Measurements from ENCODE around the gene DSCAML1.

The DSCAML1 gene

DNA sequence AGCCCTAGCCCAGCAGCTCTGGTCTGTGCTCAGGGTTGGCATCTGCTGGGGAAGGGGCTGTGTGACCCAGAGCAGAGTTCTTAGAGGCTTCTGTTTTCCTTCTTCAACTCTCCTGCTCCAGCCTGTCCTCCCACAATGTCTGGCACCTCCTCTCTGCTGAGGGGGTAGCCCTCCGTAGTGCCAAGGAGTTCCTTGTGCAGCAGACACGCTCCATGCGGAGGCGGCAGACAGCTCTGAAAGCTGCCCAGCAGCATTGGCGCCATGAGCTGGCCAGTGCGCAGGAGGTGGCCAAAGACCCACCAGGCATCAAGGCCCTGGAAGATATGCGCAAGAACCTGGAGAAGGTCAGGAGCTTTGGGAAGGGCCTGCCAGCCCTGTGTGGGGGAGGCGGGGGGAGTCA is 400.0 kb downstream of the DSCAML1 start:
- TF ChIP-seq, protein P1, sequence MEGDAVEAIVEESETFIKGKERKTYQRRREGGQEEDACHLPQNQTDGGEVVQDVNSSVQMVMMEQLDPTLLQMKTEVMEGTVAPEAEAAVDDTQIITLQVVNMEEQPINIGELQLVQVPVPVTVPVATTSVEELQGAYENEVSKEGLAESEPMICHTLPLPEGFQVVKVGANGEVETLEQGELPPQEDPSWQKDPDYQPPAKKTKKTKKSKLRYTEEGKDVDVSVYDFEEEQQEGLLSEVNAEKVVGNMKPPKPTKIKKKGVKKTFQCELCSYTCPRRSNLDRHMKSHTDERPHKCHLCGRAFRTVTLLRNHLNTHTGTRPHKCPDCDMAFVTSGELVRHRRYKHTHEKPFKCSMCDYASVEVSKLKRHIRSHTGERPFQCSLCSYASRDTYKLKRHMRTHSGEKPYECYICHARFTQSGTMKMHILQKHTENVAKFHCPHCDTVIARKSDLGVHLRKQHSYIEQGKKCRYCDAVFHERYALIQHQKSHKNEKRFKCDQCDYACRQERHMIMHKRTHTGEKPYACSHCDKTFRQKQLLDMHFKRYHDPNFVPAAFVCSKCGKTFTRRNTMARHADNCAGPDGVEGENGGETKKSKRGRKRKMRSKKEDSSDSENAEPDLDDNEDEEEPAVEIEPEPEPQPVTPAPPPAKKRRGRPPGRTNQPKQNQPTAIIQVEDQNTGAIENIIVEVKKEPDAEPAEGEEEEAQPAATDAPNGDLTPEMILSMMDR (IDR thresholded peaks at IDR 0.05; ENCODE audit: low read depth, low read length) = no peak
- no peak for DNase-seq
- H3K36me3 ChIP-seq = peaks cover 44% of the 10 kb centered on the region
- no peak overlapping the region for H3K4me3 ChIP-seq (ENCODE audit: low read depth, low read length)
- no peaks in the 10 kb centered on the region for H3K4me1 ChIP-seq
- H3K9me3 ChIP-seq = no peaks in the 10 kb centered on the region
- H3K27me3 ChIP-seq = no peaks in the 10 kb centered on the region

DNA sequence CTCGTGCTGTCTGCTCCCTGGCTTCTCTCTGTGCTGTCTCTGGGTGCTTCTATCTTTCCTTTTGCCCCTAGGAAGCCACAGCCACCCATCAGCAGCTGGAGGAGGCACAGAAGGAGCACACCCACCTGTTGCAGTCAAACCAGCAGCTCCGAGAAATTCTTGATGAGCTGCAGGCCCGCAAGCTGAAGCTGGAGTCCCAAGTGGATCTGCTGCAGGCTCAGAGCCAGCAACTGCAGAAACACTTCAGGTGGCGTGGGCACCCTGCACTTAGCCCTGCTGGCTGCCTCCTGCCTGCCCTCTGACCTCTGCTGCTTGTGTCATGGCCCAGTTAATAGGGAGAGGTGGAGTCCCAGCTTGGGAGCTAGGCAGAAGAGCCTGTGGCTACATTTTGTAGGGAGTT is 401.5 kb downstream of the DSCAML1 start:
- Histone ChIP-seq H3K4me1 (no peaks in the 10 kb centered on the region), H3K4me3 (ENCODE audit: low read depth, low read length) (no peak overlapping the region), H3K27me3 (no peaks in the 10 kb centered on the region), H3K9me3 (no peaks in the 10 kb centered on the region), H3K36me3 (peaks cover 49% of the 10 kb centered on the region)
- DNase-seq = no peak
- TF ChIP-seq, protein P1 (IDR thresholded peaks at IDR 0.05; ENCODE audit: low read depth, low read length) = no peak

DNA sequence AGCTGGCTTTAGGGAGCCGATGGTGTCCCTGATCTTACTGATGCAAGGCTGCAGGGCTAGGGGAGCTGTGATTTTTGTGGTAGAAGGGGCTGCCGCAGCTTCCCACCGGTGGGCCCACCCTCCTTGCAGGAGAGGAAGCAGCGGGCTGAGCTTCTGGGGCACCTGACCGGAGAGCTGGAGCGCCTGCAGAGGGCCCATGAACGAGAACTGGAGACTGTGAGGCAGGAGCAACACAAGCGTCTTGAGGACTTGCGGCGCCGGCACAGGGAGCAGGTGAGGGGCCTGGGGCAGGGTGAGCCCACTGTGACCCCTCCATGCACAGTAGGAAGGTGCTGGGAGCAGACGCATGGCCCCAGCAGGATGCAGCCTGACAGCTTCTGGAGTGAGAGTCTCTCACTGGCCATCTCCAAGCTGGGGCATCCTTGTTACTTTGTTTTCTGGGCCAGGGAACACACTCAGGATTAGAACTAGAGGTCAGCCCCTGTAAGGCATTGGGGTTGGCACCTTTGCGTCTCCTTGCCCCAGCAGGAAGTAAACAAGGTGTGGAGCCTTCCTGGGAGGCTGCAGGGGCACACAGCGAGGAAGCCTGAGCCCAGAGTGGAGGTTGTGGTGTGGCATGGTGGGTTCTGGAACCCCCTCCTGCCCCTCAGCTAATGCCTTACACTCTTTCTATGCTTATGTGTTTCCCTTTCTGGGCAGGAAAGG is 402.6 kb downstream of the DSCAML1 start:
- Histone ChIP-seq H3K4me3 (ENCODE audit: low read depth, low read length) (no peak overlapping the region), H3K27me3 (no peaks in the 10 kb centered on the region), H3K36me3 (peaks cover 49% of the 10 kb centered on the region), H3K9me3 (no peaks in the 10 kb centered on the region), H3K4me1 (no peaks in the 10 kb centered on the region)
- TF ChIP-seq, protein P1 (IDR thresholded peaks at IDR 0.05; ENCODE audit: low read depth, low read length) = no peak
- DNase-seq = no peak

DNA sequence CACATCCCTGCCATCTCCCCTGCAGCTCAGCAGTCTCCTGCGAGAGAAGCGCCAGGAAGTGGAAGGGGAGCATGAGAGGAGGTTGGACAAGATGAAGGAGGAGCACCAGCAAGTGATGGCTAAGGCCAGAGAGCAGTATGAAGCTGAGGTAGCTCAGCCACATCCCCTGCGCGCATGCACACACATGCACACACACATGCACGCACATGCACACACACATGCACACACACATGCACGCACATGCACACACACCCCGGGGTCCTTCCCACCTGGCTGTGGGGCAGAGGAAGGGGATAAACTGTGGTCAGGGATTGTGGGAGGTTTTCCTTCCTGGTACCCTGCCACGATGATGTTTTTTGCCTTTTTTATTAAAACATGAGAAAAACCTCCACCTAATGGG is 404.0 kb downstream of the DSCAML1 start:
- Histone ChIP-seq H3K36me3 (peaks cover 43% of the 10 kb centered on the region), H3K9me3 (no peaks in the 10 kb centered on the region), H3K4me1 (no peaks in the 10 kb centered on the region), H3K27me3 (no peaks in the 10 kb centered on the region), H3K4me3 (ENCODE audit: low read depth, low read length) (no peak overlapping the region)
- no peak for DNase-seq
- TF ChIP-seq, protein P1 (IDR thresholded peaks at IDR 0.05; ENCODE audit: low read depth, low read length) = no peak

DNA sequence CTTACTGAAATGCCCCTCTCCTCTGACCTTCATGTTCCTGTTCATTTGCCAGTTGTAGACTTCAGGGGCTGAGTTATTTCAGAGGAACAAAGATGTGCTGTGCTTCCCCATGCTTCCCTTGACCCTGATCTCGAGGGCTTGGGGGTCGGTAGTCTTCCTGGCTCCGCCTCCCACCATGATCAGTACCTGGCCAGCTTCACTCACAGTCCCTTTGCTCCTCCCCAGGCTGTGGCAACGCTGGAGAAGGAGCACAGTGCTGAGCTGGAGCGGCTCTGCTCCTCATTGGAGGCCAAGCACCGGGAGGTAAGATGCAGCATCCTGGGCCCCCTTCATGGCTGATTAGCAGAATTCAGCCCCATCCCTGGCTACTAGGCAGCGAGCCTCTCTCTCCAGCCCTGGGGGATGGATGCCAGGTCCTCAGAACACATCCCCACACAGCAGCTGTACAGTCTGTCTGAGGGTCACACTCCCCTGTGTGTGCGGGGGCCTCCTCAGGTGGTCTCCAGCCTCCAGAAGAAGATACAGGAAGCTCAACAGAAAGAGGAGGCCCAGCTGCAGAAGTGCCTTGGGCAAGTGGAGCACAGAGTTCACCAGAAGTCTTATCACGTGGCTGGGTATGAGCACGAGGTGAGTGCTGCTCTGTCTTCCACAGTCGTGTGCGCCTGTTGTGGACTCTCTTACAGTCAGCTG is 404.9 kb downstream of the DSCAML1 start:
- H3K9me3 ChIP-seq = no peaks in the 10 kb centered on the region
- no peaks in the 10 kb centered on the region for H3K4me1 ChIP-seq
- H3K27me3 ChIP-seq = no peaks in the 10 kb centered on the region
- H3K36me3 ChIP-seq = peaks cover 36% of the 10 kb centered on the region
- DNase-seq = no peak
- H3K4me3 ChIP-seq (ENCODE audit: low read depth, low read length) = no peak overlapping the region
- TF ChIP-seq, protein P1 (IDR thresholded peaks at IDR 0.05; ENCODE audit: low read depth, low read length) = no peak

DNA sequence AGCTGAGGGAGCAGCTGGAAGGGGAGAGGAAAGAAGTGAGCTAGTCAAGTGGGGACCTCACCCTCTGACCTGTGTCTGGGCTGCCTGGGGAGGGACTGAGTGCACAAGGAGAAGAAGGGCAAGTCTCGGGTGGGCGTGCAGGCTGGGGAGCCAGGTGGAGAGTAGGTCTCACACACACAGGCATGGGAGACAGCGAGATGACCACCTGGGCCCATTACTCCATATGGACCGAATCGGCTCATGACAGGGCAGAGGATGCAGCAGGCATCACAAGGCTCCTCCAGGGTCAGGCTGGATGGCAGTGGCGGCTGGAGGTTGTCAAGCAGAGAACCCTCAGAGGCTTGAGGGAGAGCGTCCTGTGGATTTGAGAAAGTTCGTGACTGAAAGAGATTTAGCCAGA is 405.8 kb downstream of the DSCAML1 start:
- no peak overlapping the region for H3K4me3 ChIP-seq (ENCODE audit: low read depth, low read length)
- H3K27me3 ChIP-seq = no peaks in the 10 kb centered on the region
- H3K4me1 ChIP-seq = no peaks in the 10 kb centered on the region
- H3K36me3 ChIP-seq = peaks cover 34% of the 10 kb centered on the region
- H3K9me3 ChIP-seq = no peaks in the 10 kb centered on the region
- TF ChIP-seq, protein P1 (IDR thresholded peaks at IDR 0.05; ENCODE audit: low read depth, low read length) = no peak
- no peak for DNase-seq
